ENCODE data around the gene NPIPB6.

The NPIPB6 gene

DNA sequence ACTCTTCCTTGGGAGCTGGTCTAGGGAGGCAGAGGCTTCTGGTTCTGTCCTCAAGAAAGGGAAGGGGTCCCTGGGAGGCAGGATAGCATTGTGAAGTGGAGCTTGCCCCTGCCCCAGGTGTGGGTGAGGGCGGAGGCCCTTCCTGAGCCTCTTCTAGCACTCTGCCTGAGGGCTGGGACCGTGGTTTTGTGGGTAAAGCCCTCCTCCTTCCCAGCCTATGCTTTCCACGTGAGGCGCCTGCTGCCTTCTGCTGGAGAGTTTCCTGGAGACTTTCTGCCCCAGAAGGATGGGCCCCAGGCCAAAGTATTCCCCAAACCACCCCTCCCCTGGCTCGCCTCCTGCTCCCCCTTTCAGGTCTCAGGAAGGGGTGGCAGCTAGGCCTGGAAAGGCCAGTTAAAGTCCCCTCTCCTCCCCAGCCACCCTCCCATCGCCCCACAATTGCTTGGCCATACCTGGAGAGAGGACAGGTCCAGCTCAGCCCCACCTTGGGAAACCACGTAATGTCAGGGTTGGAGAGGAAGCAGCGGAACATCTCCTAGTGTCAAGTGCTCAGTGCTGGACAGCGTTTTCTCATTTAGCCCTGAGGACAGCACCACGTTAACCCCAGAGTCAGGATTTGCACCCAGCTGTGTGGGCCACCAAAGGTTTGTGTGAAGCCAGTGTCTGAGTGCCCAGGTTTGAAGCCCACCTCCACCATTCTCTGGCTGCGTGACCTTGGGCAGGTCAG, 65.4 kb downstream of the NPIPB6 start:
- no peak for DNase-seq

DNA sequence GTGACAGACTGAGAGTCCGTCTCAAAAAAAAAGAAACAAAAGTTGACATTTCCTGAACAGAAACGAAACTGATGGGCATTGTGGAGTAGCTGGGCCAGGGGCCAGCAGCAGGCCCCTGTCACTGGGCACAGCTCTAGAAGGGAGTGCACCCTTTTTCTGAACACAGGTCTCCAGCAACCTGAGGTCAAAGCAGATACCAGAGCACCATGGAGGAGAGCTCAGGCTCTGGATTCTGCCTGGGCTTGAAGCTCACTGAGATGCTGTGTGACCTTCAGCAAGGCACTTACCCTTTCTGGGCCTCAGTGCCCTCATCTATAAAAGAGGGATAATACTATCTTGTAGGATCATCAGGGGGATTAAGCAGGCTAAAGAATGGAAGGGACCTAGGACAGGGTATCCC, 66.0 kb downstream of the NPIPB6 start:
- no peak for DNase-seq

DNA sequence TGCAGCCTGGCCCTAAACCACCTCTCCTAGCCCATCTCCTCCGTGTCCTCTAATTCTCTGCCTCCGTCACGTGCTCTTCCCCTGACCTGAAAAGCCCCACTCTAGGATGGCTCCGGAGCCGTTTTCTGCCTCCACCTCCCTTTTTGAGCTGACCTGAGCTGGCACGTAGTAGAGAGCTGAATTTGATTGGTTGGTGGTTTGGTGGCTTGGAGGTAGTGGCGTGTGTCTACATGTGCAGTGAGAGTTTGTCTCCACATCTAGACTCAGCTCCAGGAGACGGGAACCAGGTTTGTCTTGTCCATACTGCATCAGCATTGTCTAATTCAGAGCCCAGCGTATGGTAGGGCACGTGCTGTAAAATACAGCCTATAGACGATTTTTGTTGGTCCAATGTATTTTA, 68.0 kb downstream of the NPIPB6 start:
- no peak for DNase-seq

DNA sequence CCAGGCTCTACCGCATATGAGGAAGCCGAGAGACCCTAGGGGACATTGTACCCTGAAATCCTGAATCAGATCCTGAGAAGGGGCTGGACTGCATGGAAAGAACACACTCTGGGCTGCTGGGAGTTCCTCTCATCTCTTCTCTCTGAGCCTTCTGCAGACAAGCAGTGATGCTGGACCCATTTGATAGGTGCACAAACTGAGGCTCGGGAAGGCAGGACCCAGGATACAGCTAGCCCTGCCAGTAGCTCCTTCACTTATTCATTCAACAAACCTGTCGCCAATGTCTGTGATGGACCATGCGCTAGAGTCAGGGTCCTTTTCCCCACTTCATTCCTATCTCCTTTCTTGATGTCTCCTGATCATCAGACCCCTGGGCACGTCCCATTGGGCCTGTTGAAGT, 69.1 kb downstream of the NPIPB6 start:
- DNase-seq, result no peak

DNA sequence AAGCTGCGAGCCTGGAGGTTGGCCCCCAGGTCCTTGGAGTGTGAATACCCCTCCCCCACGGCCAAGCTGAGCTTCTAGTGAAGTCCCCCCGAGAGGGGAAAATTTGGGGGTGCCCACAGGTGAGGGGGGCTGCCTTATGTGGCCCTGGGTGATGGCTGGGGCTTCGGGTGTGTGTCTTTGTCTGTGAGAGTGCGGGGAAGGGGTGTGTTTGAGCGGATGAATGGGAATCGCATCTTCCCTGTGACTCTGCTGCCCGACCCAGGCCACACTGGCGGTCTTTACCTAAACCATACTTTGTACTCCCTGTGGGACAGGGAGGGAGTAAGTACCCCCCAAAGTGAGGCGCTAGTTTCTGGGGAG, 69.7 kb downstream of the NPIPB6 start:
- no peak for DNase-seq

DNA sequence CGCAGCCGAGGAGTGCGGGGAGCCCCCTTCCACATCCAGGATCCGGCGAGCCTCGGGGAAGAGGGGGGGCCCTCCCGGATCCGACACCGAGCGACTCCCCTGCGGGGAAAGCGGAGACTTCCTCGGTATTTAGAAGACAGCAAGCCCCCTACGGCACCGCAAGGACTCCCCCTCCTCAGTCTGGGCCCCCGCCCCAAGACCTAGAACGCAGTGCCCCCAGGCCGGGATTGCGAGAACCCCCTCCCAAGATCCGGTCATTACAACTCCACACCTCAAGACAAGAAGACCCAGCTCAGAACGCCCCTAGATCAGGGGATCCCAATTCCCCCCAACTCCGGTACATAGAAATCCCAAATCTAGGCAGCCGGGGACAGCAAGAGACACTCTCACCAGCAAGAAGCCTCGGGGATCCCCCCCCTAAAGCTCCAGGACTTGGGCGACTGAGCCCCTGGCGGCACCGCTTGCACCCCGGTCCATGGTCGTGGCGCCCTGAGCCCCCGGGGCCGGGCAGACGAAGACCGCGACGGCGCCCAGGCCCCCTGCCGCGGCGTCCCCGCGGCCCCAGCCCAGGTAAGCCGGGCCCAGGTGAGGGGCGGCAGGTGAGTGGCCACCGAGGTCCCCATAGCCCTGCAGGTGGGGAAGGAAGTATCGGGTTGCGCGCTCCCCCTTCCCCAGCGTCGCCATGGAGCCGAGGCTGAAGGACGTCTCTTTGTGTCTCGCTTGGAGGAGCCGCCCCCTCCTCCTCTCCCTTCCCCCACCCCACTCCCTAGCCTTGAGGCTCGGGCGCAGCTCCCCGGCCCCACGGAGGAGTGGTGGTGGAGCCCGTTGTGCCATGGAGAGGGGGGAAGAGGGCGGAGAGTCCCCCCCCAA, 70.3 kb downstream of the NPIPB6 start:
- DNase-seq, result peak; percentile 42 to 49
